SK-N-SH (cell line): ENCODE results near the gene RBBP9.

Experiments
- CTCF ChIP-seq: fragments of 200-600 bp; sonication (generic); IDR thresholded peaks from 2 replicates; pipeline ENCODE4 v1.6.1; 2017; ENCODE audit warnings: antibody characterized with exemption, mild to moderate bottlenecking, moderate library complexity
- GABPA ChIP-seq: IDR thresholded peaks from 2 replicates; pipeline ENCODE4 v1.4.0; 2012; ENCODE audit warnings: low read depth, mild to moderate bottlenecking
- GATA2 ChIP-seq: sonication (generic); formaldehyde crosslinking; IDR thresholded peaks from 2 replicates; pipeline ENCODE4 v1.5.0; 2020; ENCODE audit warnings: mild to moderate bottlenecking, missing genetic modification reagents
- JUND ChIP-seq: IDR thresholded peaks from 2 replicates; pipeline ENCODE4 v1.4.0; 2012
- MAX ChIP-seq: IDR thresholded peaks from 2 replicates; pipeline ENCODE4 v1.4.0; 2012; ENCODE audit warnings: low read depth
- NFIC ChIP-seq: IDR thresholded peaks from 2 replicates; pipeline ENCODE4 v1.4.0; 2012; ENCODE audit warnings: borderline replicate concordance
- PBX3 ChIP-seq: IDR thresholded peaks from 2 replicates; pipeline ENCODE4; 2012
- POLR2AphosphoS5 ChIP-seq: IDR thresholded peaks from 2 replicates; pipeline ENCODE4 v1.6.1; 2012; ENCODE audit warnings: low read depth, low read length
- RAD21 ChIP-seq: IDR thresholded peaks from 2 replicates; pipeline ENCODE4 v1.6.1; 2012; ENCODE audit warnings: mild to moderate bottlenecking, low read length
- REST ChIP-seq: IDR thresholded peaks from 2 replicates; pipeline ENCODE4 v1.6.1; 2012; ENCODE audit warnings: mild to moderate bottlenecking, low read depth, low read length, moderate library complexity
- SMC3 ChIP-seq: IDR thresholded peaks from 2 replicates; pipeline ENCODE4 v1.6.1; 2012; ENCODE audit warnings: low read depth, low read length, improper control_type of control experiment
- TEAD4 ChIP-seq: IDR thresholded peaks from 2 replicates; pipeline ENCODE4 v1.4.0; 2012; ENCODE audit warnings: mild to moderate bottlenecking, borderline replicate concordance; ENCODE audit not compliant: insufficient read depth
- USF1 ChIP-seq: IDR thresholded peaks from 2 replicates; pipeline ENCODE4 v1.4.0; 2012; ENCODE audit warnings: low read depth, borderline replicate concordance

GRCh38 chr20:18488301-18488700 lies 8.7 kb downstream of the RBBP9 start:
- no peak for TF ChIP-seq CTCF
- TF ChIP-seq RAD21 = no peak
- TF ChIP-seq GATA2 (CRISPR knock-in tag) = no peak
- no peak for TF ChIP-seq PBX3
- TF ChIP-seq USF1 = no peak
- no peak for TF ChIP-seq NFIC
- no peak for TF ChIP-seq SMC3
- no peak for TF ChIP-seq REST
- TF ChIP-seq GABPA = no peak
- TF ChIP-seq POLR2AphosphoS5 = no peak
- no peak for TF ChIP-seq TEAD4
- TF ChIP-seq MAX = no peak
- no peak for TF ChIP-seq JUND
